CD4-positive, alpha-beta T cell treated with Interleukin-17A for 1 hour (primary cell): ENCODE results near the gene SPAG9.
"Not testable (repeated sequence)": the region's sequence is repeated elsewhere in the genome, so short reads cannot be mapped to it uniquely, and the experiment has no call there.

ENCODE experiments used
- DNase-seq: peaks from one replicate; pipeline ENCODE4 v3.0.0-alpha.2; 2020

Gene SPAG9

DNA sequence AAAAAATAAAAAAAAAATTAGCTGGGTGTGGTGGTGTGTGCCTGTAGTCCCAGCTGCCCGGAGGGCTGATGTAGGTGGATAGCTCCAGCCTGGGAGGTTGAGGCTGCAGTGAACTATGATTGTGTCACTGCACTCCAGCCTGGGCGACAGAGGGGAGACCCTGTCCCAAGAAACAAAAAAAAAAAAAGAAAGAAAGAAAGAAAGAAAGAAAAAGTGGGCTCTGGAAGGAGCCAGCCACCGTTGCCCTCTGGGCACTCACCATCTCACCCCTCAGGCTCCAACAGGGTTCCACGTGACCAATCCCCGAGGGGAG, 167.2 kb downstream of the SPAG9 start:
- no peak for DNase-seq

- DNase-seq = no peak
Observed at GRCh38 chr17:50952889-50953288, 167.8 kb downstream of the SPAG9 start.

DNA sequence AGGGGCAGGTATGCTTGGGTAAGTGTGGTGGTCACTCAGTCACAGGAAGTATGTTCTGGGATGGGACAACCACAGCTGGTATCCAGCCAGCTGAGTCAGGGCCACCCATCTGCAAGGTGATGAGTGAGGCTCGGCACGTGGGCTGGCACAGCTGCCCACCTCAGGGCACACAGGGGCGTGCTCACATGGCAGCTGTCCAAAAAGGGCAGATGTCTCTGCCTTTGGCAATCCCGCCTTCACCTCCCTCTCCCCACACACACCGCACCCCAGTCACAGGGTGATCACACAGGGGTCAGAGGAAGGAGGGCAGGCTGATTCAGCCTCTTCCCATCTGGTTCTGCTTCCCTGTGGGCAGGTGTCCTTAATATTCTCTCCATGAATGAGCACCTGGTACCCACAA, 168.7 kb downstream of the SPAG9 start:
- no peak for DNase-seq

- peak; percentile 70 for DNase-seq
Observed at GRCh38 chr17:50949989-50950877, 170.4 kb downstream of the SPAG9 start.

- no peak for DNase-seq
Observed at GRCh38 chr17:50949128-50949988, 171.3 kb downstream of the SPAG9 start.

- DNase-seq = no peak
Observed at GRCh38 chr17:50948711-50949110, 172.0 kb downstream of the SPAG9 start.

- no peak for DNase-seq
Observed at GRCh38 chr17:50947782-50948543, 172.7 kb downstream of the SPAG9 start.

DNA sequence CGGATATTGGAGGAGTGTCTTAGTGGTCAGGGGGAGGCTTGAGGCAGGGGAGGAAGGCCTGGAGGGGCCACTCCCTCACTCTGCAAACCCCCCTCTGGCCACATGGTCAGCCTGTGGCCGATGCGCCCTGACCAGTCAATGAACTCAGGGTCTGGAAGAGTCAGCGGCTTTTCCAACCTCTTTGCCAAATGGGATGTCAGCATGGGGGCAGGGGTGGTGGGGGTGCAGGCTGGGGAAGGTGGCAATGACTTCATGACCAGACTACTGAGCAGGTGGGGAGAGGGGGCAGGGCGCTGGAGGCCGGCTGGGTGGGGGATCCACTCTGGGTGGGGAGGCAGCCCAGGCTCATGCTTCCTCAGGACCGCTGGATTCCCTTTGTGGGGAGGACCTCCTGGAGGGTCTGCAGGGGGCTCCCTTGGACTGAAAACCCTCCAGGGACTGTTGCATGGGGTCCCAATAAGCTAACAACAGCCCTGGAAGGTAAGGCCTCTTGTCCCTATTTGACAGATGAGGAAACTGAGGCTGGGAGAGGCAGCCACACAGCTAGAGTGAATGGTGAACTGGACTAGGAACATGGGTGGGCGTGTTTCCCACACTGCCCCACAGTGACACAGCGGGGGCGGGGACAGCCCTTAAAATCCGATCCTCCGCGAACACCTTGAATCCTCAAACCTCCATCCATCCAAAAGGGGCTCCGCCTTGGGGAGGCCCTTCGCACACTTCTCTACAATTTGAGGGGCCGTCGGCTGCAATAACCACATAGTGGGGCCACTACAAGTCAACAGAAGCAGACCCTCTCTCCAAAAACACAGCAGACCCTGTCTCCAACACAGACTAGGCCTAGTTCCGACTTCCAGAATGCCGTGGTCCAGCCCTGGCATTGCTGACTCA, 173.5 kb downstream of the SPAG9 start:
- no peak for DNase-seq

DNA sequence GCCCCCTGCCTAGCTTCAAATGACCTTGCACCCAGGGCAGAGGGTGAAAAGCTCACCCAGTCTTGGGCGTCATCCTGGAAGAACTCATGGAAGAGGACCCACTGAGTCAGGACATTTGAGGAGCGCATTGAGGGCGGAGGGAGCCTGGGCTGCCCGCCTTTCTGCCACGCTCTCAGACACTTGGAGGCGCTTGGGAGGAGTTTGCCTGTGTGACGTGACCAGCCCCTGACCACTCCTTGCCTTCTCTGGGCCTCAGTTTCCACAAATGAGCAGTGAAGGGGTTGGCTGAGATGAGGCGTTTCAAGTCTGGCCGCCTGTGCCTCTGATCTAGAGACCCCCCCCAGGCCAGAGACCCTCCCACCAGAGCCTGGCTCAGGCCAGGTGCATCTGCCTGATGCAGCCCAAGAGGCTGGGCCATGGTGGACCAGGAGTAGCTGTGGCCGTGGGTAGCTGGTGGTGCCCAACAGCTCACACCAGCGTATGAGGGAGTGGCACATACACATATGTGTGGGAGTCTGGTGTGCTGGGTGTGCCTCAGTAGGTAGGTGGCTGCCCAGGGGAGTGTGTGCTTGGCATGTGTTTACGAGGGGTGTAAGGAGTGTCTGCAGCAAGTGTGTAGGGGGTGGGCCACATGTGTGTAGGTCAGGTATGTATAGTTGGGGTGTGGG, 174.3 kb downstream of the SPAG9 start:
- no peak for DNase-seq

GRCh38 chr17:50945779-50946222, 174.9 kb downstream of the SPAG9 start:
- DNase-seq = no peak

DNA sequence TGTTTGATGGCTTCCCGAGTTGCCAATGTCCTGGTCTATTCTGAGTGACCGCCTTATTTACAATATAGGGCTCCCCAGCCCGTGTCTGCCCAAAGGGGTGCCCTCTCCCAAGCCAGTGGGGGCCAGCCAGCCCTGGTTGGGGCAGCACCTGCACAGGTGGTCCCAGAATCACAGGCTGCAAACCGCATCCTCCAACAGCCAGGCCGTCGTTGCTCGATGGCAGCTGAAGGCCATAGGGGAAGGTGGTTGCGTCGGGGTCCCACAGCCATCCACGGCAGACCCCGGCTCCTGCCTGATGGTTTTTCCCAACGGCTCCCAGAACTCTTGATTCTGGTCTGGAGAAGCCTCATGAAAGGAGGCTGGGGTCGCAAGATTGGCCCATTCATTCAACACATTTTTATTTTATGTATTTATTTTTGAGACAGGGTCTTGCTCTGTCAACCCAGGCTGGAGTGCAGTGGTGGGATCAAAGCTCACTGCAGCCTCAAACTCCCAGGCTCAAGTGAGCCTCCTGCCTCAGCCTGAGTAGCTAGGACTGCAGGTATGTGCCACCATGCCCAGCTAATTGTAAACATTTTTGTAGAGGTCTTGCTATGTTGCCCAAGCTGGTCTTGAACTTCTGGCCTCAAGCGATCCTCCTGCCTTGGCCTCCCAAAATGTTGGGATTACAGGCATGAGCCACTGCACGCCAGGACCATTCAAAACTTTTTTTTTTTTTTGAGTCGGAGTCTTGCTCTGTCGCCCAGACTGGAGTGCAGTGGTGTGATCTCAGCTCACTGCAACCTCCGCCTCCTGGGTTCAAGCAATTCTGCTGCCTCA, 175.6 kb downstream of the SPAG9 start:
- no peak for DNase-seq

GRCh38 chr17:50944054-50944901, 176.4 kb downstream of the SPAG9 start:
- DNase-seq = peak; percentile 83

DNA sequence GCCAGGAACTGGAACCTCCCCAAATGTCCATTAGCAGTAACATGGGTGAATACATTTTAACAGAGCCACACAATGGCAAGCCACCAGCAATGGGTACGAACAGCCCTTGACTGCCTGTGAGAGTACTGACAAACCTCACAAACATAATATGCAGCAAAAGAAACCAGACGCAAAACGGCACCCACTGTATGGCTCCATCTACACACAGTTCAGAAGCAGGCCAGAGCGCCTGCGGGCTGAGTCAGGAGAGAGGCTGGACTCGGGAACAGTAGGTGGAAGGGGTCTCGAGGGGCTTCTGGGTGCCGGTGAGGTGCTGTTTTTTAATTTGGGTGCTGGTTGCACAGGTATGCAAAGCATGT, 177.1 kb downstream of the SPAG9 start:
- DNase-seq = no peak

- DNase-seq = not testable (repeated sequence)
Observed at GRCh38 chr17:50941676-50942048, 179.0 kb downstream of the SPAG9 start.

GRCh38 chr17:50939795-50940684, 180.6 kb downstream of the SPAG9 start:
- no peak for DNase-seq

GRCh38 chr17:50939542-50939794, 181.2 kb downstream of the SPAG9 start:
- no peak for DNase-seq

- no peak for DNase-seq
Observed at GRCh38 chr17:50938821-50939541, 181.7 kb downstream of the SPAG9 start.

GRCh38 chr17:50935996-50936266, 184.7 kb downstream of the SPAG9 start:
- no peak for DNase-seq
